B cell (primary cell): ENCODE data around the gene CADPS.

Source experiments
- CTCF ChIP-seq: fragments of 200-600 bp; IDR thresholded peaks from one replicate; pipeline ENCODE4 v1.8.0; 2022; ENCODE audit warnings: antibody characterized with exemption, mild to moderate bottlenecking
- EZH2 ChIP-seq: IDR thresholded peaks from 2 replicates; pipeline ENCODE4 v1.6.1; 2012; ENCODE audit warnings: borderline replicate concordance, low read depth, mild to moderate bottlenecking, moderate library complexity, low read length; ENCODE audit not compliant: insufficient read depth, poor library complexity, severe bottlenecking

- TF ChIP-seq CTCF: no peak
- TF ChIP-seq EZH2: no peak
These were observed 287.6 kb downstream of the CADPS start for GRCh38 chr3:62587579-62588031.
